Activated B cell treated with CpG ODN at 0.5 μM for 24 hours (primary cell): ENCODE results near the gene AKR7A2. TPM values are rescaled to one million over a fixed set of nuclear protein-coding genes. Genes with fewer than 3 reads are reported as not detected.

Experiments
- ATAC-seq: fragments of 200-7000 bp; cut with Tn5 transposase; one replicate; pipeline ENCODE4 v1.10.0; 2021; ENCODE audit warnings: low read depth, mild to moderate bottlenecking, moderate library complexity
- CTCF ChIA-PET: fragments of 350-600 bp; sonication (Branson Sonifier 250); formaldehyde crosslinking; loops from one replicate; lab custom pipeline; 2021; ENCODE audit warnings: antibody characterized with exemption; lab: Charles Lee
- POLR2A ChIA-PET: fragments of 350-600 bp; sonication (Branson Sonifier 250); formaldehyde crosslinking; loops from one replicate; lab custom pipeline; 2021; ENCODE audit warnings: antibody characterized with exemption; lab: Charles Lee
- DNase-seq: peaks from one replicate; pipeline ENCODE4 v3.0.0; 2022
- H3K27ac Mint-ChIP-seq: one replicate; pipeline ENCODE4 v1.8.0; 2020; ENCODE audit warnings: mixed read lengths
- H3K27me3 Mint-ChIP-seq: one replicate; pipeline ENCODE4 v1.8.0; 2021; ENCODE audit warnings: mixed read lengths
- H3K36me3 Mint-ChIP-seq: one replicate; pipeline ENCODE4 v1.8.0; 2021; ENCODE audit warnings: low read depth, mixed read lengths
- H3K4me1 Mint-ChIP-seq: one replicate; pipeline ENCODE4 v1.8.0; 2021; ENCODE audit warnings: mixed read lengths
- H3K4me3 Mint-ChIP-seq: one replicate; pipeline ENCODE4 v1.8.0; 2020; ENCODE audit warnings: mild to moderate bottlenecking, mixed read lengths
- H3K9me3 Mint-ChIP-seq: one replicate; pipeline ENCODE4 v1.8.0; 2020; ENCODE audit warnings: mixed read lengths
- intact Hi-C: fragments of 100-400 bp; cut with micrococcal nuclease; formaldehyde crosslinking; loops from one replicate; pipeline ENCODE4 v1.15.1; 2024
- total RNA-seq: library from RNA; stranded (reverse); gene quantifications from 2 replicates; pipeline ENCODE4 v1.2.3, GENCODE V29; 2022
- TF ChIP-seq, protein P1 (sequence below): fragments of 200-600 bp; IDR thresholded peaks from one replicate; pipeline ENCODE4 v1.8.0; 2022; ENCODE audit warnings: antibody characterized with exemption, mild to moderate bottlenecking

AKR7A2 gene
- total RNA-seq, 1 donor from 2014 or later: 29.9 TPM

DNA sequence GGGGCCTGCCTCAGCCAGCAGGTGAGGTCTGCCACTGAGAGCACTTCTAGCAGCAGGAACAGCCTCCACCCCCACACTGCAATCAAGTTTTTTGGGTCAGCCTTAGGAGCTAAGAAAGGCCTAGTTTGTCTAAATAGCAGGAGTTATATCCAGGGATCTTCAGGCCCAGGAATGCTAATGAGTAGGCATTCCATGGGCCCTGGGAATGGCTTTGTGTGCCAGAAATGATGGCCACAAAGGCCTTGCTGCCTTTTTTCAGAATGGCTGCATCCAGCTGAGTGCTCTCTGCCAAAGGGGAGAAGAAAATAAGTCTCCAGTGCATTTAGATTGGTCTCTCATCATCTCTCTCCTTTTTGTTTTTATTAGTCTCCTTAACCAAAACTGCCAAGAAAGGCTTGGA, 57.5 kb downstream of the AKR7A2 start:
- intact Hi-C loops: no loop called here
- POLR2A ChIA-PET: interaction anchor here (0.6 kb wide), 1 partner anchor 26 kb away, joined by 7 read pairs; no protein-coding TSS in a partner anchor
- Mint-ChIP-seq H3K4me3 (no peak overlapping the region), H3K9me3 (no peaks in the 10 kb centered on the region), H3K36me3 (peaks cover 57% of the 10 kb centered on the region), H3K27me3 (no peaks in the 10 kb centered on the region), H3K27ac (no peak overlapping the region), H3K4me1 (peaks cover 32% of the 10 kb centered on the region)
- ATAC-seq: no peak
- CTCF ChIA-PET: no interaction called here
- TF ChIP-seq, protein P1, sequence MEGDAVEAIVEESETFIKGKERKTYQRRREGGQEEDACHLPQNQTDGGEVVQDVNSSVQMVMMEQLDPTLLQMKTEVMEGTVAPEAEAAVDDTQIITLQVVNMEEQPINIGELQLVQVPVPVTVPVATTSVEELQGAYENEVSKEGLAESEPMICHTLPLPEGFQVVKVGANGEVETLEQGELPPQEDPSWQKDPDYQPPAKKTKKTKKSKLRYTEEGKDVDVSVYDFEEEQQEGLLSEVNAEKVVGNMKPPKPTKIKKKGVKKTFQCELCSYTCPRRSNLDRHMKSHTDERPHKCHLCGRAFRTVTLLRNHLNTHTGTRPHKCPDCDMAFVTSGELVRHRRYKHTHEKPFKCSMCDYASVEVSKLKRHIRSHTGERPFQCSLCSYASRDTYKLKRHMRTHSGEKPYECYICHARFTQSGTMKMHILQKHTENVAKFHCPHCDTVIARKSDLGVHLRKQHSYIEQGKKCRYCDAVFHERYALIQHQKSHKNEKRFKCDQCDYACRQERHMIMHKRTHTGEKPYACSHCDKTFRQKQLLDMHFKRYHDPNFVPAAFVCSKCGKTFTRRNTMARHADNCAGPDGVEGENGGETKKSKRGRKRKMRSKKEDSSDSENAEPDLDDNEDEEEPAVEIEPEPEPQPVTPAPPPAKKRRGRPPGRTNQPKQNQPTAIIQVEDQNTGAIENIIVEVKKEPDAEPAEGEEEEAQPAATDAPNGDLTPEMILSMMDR: no peak
- DNase-seq: no peak

Other genes with a start within 250 kb of the AKR7A2 start
- gene UBR4, start 101.9 kb downstream of the AKR7A2 start, total RNA-seq: 221 and 262 TPM in 2 replicates
- gene EMC1, start 60.6 kb downstream of the AKR7A2 start, total RNA-seq: 40.0 and 42.7 TPM in 2 replicates
- gene MRTO4, start 60.3 kb downstream of the AKR7A2 start, total RNA-seq: 61.5 and 73.1 TPM in 2 replicates
- gene AKR7A3, start 23.4 kb downstream of the AKR7A2 start, total RNA-seq: 0.61 and 0.80 TPM in 2 replicates
- 9.1 and 11.9 TPM in 2 replicates for gene SLC66A1, start 182 bp upstream of the AKR7A2 start, total RNA-seq
- 334 and 349 TPM in 2 replicates for gene CAPZB, start 173.4 kb upstream of the AKR7A2 start, total RNA-seq